ENCODE data around the gene EVI2A.

DNA sequence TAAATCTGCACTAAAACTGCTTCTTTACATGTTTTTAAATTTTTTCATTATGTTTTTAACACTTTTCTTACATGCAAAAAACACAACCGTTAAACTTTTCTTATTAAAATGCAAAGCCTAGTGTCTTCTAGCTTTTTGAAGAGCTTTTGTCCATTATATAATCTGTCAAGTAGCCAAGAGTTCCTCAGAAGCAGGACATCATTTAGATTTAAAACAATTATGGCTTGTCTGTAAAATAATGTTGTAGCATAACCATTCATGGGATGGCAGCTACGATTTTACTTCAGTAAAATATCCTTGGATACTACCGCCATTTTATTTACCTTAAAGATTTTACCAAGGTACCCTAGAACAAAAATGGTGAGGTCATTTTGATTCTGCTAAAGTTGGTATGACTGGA lies 27.2 kb downstream of the EVI2A start:
- TF ChIP-seq, protein P1, sequence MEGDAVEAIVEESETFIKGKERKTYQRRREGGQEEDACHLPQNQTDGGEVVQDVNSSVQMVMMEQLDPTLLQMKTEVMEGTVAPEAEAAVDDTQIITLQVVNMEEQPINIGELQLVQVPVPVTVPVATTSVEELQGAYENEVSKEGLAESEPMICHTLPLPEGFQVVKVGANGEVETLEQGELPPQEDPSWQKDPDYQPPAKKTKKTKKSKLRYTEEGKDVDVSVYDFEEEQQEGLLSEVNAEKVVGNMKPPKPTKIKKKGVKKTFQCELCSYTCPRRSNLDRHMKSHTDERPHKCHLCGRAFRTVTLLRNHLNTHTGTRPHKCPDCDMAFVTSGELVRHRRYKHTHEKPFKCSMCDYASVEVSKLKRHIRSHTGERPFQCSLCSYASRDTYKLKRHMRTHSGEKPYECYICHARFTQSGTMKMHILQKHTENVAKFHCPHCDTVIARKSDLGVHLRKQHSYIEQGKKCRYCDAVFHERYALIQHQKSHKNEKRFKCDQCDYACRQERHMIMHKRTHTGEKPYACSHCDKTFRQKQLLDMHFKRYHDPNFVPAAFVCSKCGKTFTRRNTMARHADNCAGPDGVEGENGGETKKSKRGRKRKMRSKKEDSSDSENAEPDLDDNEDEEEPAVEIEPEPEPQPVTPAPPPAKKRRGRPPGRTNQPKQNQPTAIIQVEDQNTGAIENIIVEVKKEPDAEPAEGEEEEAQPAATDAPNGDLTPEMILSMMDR (IDR thresholded peaks at IDR 0.05): no peak
- TF ChIP-seq POLR2A (IDR thresholded peaks at IDR 0.05): no peak
